ENCODE results near the gene EPN2.

DNA sequence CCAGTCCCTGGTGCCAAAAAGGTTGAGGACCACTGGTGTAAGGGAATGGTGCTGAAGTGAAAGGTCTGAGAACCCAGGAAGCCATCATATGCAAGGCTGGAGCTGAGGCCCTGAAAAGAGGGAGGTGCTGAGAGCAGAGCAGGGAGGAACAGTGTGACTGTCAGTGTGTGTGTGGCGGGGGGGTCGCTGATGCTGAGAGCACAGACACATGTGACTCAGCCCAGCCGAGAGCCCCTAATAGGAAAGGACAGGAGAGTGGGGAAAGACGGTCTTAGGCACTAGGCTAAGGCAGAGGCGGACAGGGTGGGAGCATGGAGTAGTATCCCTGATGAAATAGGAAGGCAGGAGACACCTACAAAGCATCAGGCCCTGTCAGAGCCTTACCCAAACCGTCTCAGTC, 124.2 kb downstream of the EPN2 start:
- TF ChIP-seq CTCF (conservative IDR thresholded peaks at IDR 0.05 in 1 of 2, IDR thresholded peaks at IDR 0.05 in 1 of 2; ENCODE audit: extremely low read depth in 1 of 2, insufficient read depth in 1 of 2, low read depth in 1 of 2, low read length in 2 of 2) (no peak), EZH2 (IDR thresholded peaks at IDR 0.05; ENCODE audit: borderline replicate concordance, low read length) (no peak)

Measured in mammary epithelial cell (primary cell).